BE2C (cell line): ENCODE data around the gene ALDH1A1.

ENCODE experiments used
- DNase-seq: peaks from one replicate; pipeline ENCODE4 v3.0.0-alpha.2; 2020
- H3K27me3 ChIP-seq: fragments of 250-450 bp; sonication (Bioruptor Pico); 2 replicates; pipeline ENCODE4 v1.5.1; 2020; ENCODE audit warnings: mild to moderate bottlenecking
- H3K36me3 ChIP-seq: fragments of 250-450 bp; sonication (Bioruptor Pico); 2 replicates; pipeline ENCODE4 v1.5.1; 2020; ENCODE audit warnings: mild to moderate bottlenecking
- H3K4me1 ChIP-seq: fragments of 250-450 bp; sonication (Bioruptor Pico); 2 replicates; pipeline ENCODE4 v1.5.1; 2020
- H3K4me3 ChIP-seq: 2 replicates; pipeline ENCODE4 v1.5.1; 2011; ENCODE audit warnings: low read depth, low read length
- H3K9me3 ChIP-seq: fragments of 250-450 bp; sonication (Bioruptor Pico); 2 replicates; pipeline ENCODE4 v1.5.1; 2020
- CTCF ChIP-seq: IDR thresholded peaks from 2 replicates; pipeline ENCODE4 v1.5.1; 2012; ENCODE audit warnings: mild to moderate bottlenecking, low read depth, low read length

Gene ALDH1A1

GRCh38 chr9:72895122-72895521 is 57.7 kb downstream of the ALDH1A1 start:
- DNase-seq, result no peak
- no peaks in the 10 kb centered on the region for H3K27me3 ChIP-seq
- H3K4me3 ChIP-seq, result no peak overlapping the region
- H3K4me1 ChIP-seq, result no peaks in the 10 kb centered on the region
- TF ChIP-seq CTCF, result no peak
- H3K9me3 ChIP-seq, result no peaks in the 10 kb centered on the region
- no peaks in the 10 kb centered on the region for H3K36me3 ChIP-seq

DNA sequence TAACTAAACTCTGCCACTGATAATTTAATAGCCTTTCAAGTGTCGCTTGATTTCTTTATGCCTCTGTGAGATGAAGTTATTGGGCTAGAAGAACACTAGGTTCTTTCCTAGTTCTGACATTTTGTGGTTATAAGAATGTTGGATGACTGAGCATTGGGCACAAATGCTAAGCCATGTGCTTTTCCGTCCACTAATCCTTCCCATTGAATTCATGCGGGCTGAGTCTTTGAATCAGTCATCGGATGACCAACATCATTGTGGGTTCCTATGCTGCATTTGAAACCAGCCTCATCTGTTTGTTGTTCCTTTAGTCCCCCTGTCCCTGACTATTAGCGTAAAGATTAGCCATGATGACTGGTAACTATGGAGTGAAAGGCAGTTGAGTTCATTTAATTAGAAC is 58.5 kb downstream of the ALDH1A1 start:
- H3K4me1 ChIP-seq, result no peaks in the 10 kb centered on the region
- DNase-seq, result no peak

DNA sequence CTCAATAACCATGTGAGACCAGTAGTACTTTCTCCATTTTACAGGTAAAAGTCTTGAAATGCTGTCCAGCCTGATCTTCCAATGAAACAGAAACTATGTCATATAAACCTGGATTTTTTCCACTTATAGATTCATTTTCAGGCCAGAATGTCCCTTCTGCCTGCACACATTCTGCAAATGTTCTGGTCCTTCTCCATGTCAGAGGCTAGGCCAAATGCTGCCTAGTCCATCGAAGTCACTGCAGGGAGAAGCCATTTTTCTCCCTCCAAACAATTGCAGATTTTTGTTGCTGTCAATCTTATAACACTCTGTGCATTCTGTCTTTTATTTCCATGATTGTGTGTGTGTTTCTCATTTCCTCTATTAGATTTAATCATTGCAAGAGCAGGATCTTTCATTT is 59.4 kb downstream of the ALDH1A1 start:
- DNase-seq, result no peak
- no peak overlapping the region for H3K4me3 ChIP-seq
- no peaks in the 10 kb centered on the region for H3K27me3 ChIP-seq
- no peak for TF ChIP-seq CTCF
- no peaks in the 10 kb centered on the region for H3K9me3 ChIP-seq
- H3K36me3 ChIP-seq, result no peaks in the 10 kb centered on the region
- H3K4me1 ChIP-seq, result no peaks in the 10 kb centered on the region

More for the DNA sequence above, 58.5 kb downstream of the ALDH1A1 start:
- H3K4me3 ChIP-seq, result no peak overlapping the region
- H3K9me3 ChIP-seq, result no peaks in the 10 kb centered on the region
- H3K36me3 ChIP-seq, result no peaks in the 10 kb centered on the region
- H3K27me3 ChIP-seq, result no peaks in the 10 kb centered on the region
- TF ChIP-seq CTCF, result no peak

- H3K4me1 ChIP-seq, result no peaks in the 10 kb centered on the region
- no peak for DNase-seq
- no peak for TF ChIP-seq CTCF
- H3K9me3 ChIP-seq, result no peaks in the 10 kb centered on the region
- H3K36me3 ChIP-seq, result no peaks in the 10 kb centered on the region
- H3K27me3 ChIP-seq, result no peaks in the 10 kb centered on the region
- no peak overlapping the region for H3K4me3 ChIP-seq
Observed at GRCh38 chr9:72891043-72891442, 61.8 kb downstream of the ALDH1A1 start.

DNA sequence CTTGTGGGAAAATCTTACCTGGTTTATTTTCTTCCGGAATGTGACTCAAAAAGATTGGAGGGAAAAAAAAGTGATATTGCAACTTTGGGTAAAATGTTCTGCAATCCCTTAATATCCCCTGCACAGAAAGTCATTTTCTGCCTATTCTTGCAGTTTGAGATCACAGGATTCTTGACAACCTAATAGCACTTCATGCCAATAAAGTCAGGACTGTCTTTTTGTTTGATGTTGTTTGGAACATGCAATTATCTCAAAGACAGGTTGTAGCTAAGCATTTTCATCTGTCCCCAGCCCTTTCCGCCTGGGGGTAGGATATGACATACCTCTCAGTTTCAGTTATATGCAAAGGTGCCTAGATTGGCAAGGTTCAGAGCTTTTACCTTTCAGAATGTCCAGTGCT is 63.9 kb downstream of the ALDH1A1 start:
- no peak for TF ChIP-seq CTCF
- no peaks in the 10 kb centered on the region for H3K27me3 ChIP-seq
- H3K4me3 ChIP-seq, result no peak overlapping the region
- H3K36me3 ChIP-seq, result no peaks in the 10 kb centered on the region
- H3K4me1 ChIP-seq, result no peaks in the 10 kb centered on the region
- DNase-seq, result no peak
- H3K9me3 ChIP-seq, result no peaks in the 10 kb centered on the region

GRCh38 chr9:72888067-72888466 is 64.8 kb downstream of the ALDH1A1 start:
- Histone ChIP-seq H3K4me1 (no peaks in the 10 kb centered on the region), H3K36me3 (no peaks in the 10 kb centered on the region), H3K27me3 (no peaks in the 10 kb centered on the region), H3K9me3 (no peaks in the 10 kb centered on the region), H3K4me3 (no peak overlapping the region)
- no peak for DNase-seq
- no peak for TF ChIP-seq CTCF
